Skeletal muscle tissue (tissue), 4 donors: ENCODE data around the gene STARD13. TPM values are rescaled to one million over a fixed set of nuclear protein-coding genes. Genes with fewer than 3 reads are reported as not detected.
"Not testable (repeated sequence)": the region's sequence is repeated elsewhere in the genome, so short reads cannot be mapped to it uniquely, and the experiment has no call there.

ENCODE experiments used
- H3K27ac ChIP-seq: one replicate; pipeline ENCODE4 v1.7.0; 2013; ENCODE audit warnings: mild to moderate bottlenecking, low read depth, low read length, inconsistent platforms
- H3K27me3 ChIP-seq, 3 donors: one replicate each; pipeline ENCODE4 v1.7.0; 2013; ENCODE audit warnings: low read length in 3 of 3; ENCODE audit not compliant: control insufficient read depth in 3 of 3, insufficient read depth in 3 of 3
- H3K36me3 ChIP-seq, 3 donors: one replicate each; pipeline ENCODE4 v1.7.0; 2013; ENCODE audit warnings: low read length in 3 of 3; ENCODE audit not compliant: control insufficient read depth in 3 of 3, insufficient read depth in 3 of 3
- H3K4me1 ChIP-seq, 3 donors: one replicate each; pipeline ENCODE4 v1.7.0; 2013; ENCODE audit warnings: low read length in 3 of 3, mild to moderate bottlenecking in 3 of 3; ENCODE audit not compliant: control insufficient read depth in 3 of 3, insufficient read depth in 3 of 3
- H3K4me3 ChIP-seq, 3 donors: one replicate each; pipeline ENCODE4 v1.7.0; 2013; ENCODE audit warnings: low read length in 3 of 3
- H3K9ac ChIP-seq, 3 donors: one replicate each; pipeline ENCODE4 v1.7.0; 2013; ENCODE audit warnings: low read length in 3 of 3, mild to moderate bottlenecking in 3 of 3, moderate library complexity in 2 of 3, low read depth in 1 of 3
- H3K9me3 ChIP-seq, 3 donors: one replicate each; pipeline ENCODE4 v1.7.0; 2013; ENCODE audit warnings: low read length in 3 of 3; ENCODE audit not compliant: control insufficient read depth in 3 of 3
- total RNA-seq: library from RNA; depleted of rRNA; stranded (reverse); fragments of >200 nt; gene quantifications from one replicate; pipeline ENCODE4 v1.2.3, GENCODE V29; 2014
- donor health status: Osteomylitis.

The STARD13 gene
- total RNA-seq, 1 donor from 2014 or later: 30.3 TPM

DNA sequence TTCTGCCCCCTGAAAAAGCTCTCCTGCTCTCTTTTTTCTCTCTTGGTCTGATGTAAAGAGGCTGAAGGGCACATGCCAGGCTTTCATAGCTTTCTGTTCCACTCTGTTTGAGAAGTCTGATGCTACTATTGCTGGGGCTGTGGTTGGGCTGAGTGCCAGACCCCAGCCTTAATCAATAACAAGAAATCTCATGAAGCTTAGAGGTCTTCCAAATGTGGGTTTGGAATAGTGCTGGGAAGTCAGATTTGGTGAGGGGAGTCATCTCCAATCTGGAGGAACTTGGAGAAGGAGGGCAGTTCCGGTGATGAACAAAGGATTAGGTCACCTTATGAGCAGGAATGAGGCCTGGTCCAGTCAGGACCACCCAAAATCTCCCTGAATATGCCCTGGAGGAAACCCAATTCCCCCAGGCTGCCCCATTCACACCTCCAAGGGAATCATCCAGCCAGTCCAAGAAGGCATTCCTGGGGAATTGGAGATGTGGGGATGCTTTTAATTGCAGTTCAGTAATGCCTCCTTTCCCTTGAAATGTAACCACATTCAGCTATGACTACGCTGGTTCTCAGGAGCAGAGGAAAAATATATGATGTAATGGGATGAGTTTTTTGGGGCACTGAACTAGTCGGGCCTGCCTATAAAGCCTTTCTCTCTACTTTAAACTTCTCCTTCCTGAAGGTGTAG, 102.0 kb downstream of the STARD13 start:
- no peaks in the 10 kb centered on the region for H3K27me3 ChIP-seq
- peaks cover 11 to 23% (median 14%) of the 10 kb centered on the region in 3 donors for H3K4me1 ChIP-seq
- H3K36me3 ChIP-seq: no peaks in the 10 kb centered on the region
- no peak overlapping the region for H3K27ac ChIP-seq
- H3K4me3 ChIP-seq: no peak overlapping the region
- no peaks in the 10 kb centered on the region for H3K9me3 ChIP-seq
- H3K9ac ChIP-seq: no peak overlapping the region

DNA sequence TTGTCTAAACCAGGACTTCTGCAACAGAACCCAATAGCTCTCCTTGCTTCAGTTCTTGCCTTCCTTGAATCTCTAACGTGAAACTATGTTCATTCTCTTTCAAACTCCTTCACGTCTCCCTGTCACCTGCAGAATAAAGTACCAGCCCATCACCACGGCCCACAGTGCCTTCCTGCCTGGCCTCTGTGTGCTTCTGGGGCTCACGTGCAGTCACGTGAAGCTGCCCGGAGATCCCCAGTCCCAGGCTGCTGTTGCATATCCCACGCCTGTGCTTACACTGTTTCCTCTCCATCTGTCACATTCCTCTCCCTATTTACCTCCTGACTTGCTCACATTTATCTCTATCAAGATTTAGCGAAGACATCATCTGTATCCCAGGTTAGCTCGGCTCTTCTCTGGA, 102.8 kb downstream of the STARD13 start:
- no peaks in the 10 kb centered on the region for H3K27me3 ChIP-seq
- H3K4me3 ChIP-seq: no peak overlapping the region
- no peaks in the 10 kb centered on the region for H3K9me3 ChIP-seq
- no peaks in the 10 kb centered on the region for H3K36me3 ChIP-seq
- H3K9ac ChIP-seq: no peak overlapping the region
- no peak overlapping the region for H3K27ac ChIP-seq
- H3K4me1 ChIP-seq: peaks cover 11 to 23% (median 14%) of the 10 kb centered on the region in 3 donors

DNA sequence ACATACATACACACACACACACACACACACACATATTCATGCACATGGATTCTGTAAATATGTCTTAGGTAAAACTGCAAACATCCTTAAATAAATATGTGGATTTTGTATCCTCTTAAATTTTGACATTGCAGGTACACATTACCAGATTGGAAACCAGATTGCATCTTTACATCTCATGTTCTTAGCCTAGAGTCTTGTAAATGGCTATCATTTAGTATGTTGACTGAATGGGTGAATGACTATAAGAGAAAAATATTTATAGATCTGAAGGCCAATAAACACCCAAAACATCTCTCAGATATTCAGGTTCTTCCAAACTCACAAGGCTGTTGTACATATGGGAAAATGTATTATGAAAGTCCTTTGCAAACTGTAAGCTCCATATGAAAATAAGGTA, 104.3 kb downstream of the STARD13 start:
- H3K27me3 ChIP-seq: no peaks in the 10 kb centered on the region
- peaks cover 8 to 18% (median 11%) of the 10 kb centered on the region in 3 donors for H3K4me1 ChIP-seq
- no peak overlapping the region for H3K27ac ChIP-seq
- no peak overlapping the region for H3K9ac ChIP-seq
- H3K36me3 ChIP-seq: no peaks in the 10 kb centered on the region
- H3K4me3 ChIP-seq: no peak overlapping the region
- no peaks in the 10 kb centered on the region for H3K9me3 ChIP-seq

DNA sequence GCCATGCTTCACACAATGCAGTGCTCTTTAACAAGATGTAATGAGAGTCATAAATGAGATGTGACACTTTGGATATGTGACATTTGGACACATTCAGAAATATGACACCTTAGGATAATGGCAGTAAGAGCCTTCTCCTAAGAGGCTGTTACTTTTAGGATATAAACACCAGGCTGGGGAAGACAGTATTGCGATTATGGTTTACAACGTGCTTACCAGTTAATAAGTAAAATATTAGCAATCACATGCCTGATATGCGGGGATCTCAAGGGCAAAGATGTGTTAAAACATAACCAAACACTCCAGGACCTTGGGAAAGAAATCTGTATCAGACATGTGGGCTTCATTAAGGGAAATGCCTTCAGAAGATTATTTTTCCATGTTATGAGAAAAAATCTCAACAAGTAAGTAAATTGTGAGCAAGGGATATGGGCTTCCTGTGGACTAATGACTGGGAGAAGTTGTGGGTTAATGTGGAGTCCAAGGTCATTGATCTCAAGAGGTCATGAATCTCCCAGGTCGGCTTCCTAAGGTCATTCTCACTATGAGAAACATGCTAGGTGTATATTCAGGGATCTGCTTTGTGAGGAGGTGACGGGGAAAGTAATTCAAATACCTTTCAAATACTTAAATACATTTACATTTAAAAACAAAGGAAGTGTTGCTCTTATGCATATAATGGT, 105.3 kb downstream of the STARD13 start:
- Histone ChIP-seq H3K9ac (no peak overlapping the region), H3K4me3 (no peak overlapping the region), H3K36me3 (no peaks in the 10 kb centered on the region), H3K27me3 (no peaks in the 10 kb centered on the region), H3K27ac (no peak overlapping the region), H3K9me3 (no peaks in the 10 kb centered on the region), H3K4me1 (peaks cover 8 to 13% (median 12%) of the 10 kb centered on the region in 3 donors)

DNA sequence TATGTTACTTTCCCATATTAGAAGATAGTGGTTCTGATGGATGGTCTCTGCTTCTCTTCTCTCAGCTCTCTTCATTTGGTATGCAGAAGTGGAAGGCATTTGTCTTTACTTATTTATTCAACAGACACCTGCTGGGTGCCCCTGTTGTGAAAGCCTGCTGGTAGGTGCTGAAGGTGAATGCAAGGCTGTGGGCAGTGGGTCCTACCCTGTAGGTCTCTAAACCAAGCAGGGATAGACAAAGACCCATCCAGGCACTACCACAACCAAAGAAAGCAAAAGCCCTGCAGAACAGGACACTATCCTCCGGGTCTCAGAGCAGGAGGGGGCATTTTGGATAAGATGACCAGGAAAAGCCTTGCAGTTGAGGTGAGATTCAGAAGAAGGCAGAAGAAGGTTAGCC, 106.1 kb downstream of the STARD13 start:
- peaks cover 8 to 18% (median 12%) of the 10 kb centered on the region in 3 donors for H3K4me1 ChIP-seq
- H3K4me3 ChIP-seq: no peak overlapping the region
- no peaks in the 10 kb centered on the region for H3K27me3 ChIP-seq
- no peak overlapping the region for H3K27ac ChIP-seq
- H3K36me3 ChIP-seq: no peaks in the 10 kb centered on the region
- H3K9ac ChIP-seq: no peak overlapping the region
- H3K9me3 ChIP-seq: no peaks in the 10 kb centered on the region

DNA sequence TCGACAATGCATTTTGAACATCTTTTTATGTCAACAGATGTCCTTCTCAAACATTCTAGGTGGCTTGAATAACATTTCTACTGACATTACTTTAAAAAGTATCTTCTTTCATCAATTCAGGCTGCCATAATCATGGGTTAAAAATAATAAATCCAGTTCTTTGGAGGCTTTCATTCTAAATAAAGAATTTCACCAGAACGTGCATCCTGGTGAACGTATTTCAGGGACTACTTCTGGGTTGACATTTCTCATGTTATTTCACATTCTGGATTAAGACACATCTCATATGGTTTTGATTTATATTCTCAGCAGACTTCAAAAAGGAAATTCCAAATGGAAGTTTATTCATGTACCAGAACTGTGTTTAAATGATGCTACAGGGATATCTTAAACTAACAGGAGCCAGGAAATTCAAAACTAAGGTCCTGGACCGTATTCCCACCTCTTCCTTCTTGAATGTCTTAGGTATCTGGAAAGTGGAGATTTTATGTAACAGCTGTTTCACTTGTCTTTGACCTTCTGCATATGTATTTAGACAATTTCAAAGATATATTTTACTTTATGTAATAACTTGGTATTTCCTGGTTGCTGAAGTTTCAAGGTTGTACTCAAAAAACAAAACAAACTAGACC, 107.2 kb downstream of the STARD13 start:
- H3K4me1 ChIP-seq: peaks cover 8 to 21% (median 11%) of the 10 kb centered on the region in 3 donors

DNA sequence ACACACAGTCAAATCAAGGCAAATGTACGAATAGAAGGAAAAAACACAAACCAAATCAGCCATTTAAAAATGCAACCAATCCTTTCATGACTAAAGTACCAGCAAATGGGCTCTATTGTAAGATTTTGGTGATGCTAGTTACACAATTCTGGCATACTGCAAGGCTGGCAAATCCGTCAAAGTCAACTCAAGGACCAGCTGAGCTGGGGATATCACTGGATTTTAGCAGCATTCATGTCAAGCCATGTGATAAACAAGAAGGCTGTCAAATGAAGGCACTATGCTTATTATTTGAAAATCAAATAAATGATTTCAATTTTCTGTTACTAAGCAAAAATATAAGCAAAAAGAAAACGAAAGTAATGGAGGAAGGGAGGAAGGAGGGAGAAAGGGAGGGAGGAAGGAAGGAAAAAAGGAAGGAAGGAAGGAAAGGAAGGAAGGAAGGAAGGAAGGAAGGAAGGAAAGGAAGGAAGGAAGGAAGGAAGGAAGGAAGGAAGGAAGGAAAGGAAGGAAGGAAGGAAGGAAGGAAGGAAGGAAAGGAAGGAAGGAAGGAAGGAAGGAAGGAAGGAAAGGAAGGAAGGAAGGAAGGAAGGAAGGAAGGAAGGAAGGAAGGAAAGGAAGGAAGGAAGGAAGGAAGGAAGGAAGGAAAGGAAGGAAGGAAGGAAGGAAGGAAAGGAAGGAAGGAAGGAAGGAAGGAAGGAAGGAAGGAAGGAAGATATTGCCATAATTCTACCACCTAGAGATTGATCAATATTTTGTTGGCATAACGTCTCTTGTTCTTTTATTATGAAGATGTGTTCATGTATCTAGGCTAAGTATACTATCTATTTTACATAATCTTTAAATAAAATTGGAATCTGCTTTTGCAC, 108.0 kb downstream of the STARD13 start:
- H3K27ac ChIP-seq, H3K9me3 ChIP-seq, H3K9ac ChIP-seq, H3K27me3 ChIP-seq, H3K36me3 ChIP-seq, H3K4me3 ChIP-seq: not testable (repeated sequence)
- H3K4me1 ChIP-seq: peaks cover 8 to 21% (median 9%) of the 10 kb centered on the region in 3 donors

More for the DNA sequence above, 107.2 kb downstream of the STARD13 start:
- Histone ChIP-seq H3K9me3 (no peaks in the 10 kb centered on the region), H3K27ac (no peak overlapping the region), H3K36me3 (no peaks in the 10 kb centered on the region), H3K27me3 (no peaks in the 10 kb centered on the region), H3K9ac (no peak overlapping the region), H3K4me3 (no peak overlapping the region)

DNA sequence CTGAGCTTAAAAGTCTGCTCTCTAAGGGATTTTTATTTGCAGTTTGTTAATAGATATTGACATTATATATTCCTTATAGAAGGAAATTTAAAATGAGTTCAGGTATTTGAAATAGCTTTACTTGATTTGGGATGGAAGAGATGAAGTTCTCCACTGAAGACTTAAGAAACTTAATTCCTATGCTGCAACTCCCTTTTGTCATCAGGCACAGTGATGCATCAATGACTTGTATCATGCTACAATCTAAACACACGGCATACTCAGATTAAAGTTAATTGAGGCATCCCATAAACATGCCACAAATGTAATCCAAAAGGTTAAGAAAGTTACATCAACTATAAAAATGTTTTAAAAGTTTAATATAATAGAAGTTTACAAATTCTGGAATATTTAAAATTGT, 109.0 kb downstream of the STARD13 start:
- Histone ChIP-seq H3K36me3 (no peaks in the 10 kb centered on the region), H3K9me3 (no peaks in the 10 kb centered on the region), H3K27me3 (no peaks in the 10 kb centered on the region), H3K4me3 (no peak overlapping the region), H3K9ac (no peak overlapping the region), H3K4me1 (peaks cover 5 to 29% (median 11%) of the 10 kb centered on the region in 3 donors), H3K27ac (no peak overlapping the region)

DNA sequence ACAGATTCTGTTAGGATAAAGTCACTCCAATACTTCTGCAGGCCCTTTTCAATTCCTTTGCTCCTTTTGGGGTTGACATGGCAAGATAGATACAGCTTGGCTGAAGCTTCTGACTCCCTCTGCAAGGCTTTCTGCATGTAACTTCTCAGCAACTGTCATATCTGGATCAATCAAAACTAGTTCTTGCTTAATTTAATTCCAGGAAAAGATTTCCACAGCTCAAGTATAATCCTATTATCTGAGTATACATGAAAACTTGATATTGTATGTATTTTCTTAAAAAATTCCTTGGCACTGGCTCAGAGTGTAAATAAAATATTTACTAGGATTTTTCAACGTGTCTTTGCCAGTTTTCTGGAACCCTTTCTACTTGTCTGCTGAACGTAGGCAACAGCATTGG, 109.6 kb downstream of the STARD13 start:
- no peak overlapping the region for H3K4me3 ChIP-seq
- H3K9me3 ChIP-seq: no peaks in the 10 kb centered on the region
- peaks cover 8 to 28% (median 16%) of the 10 kb centered on the region in 3 donors for H3K4me1 ChIP-seq
- H3K36me3 ChIP-seq: no peaks in the 10 kb centered on the region
- no peaks in the 10 kb centered on the region for H3K27me3 ChIP-seq
- no peak overlapping the region for H3K27ac ChIP-seq
- H3K9ac ChIP-seq: no peak overlapping the region
